ENCODE data around the gene NFATC4.
A peak's percentile ranks its signal among the peaks of the same experiment; 100 is the strongest.
"Not testable (repeated sequence)": the region's sequence is repeated elsewhere in the genome, so short reads cannot be mapped to it uniquely, and the experiment has no call there.

The NFATC4 gene

DNA sequence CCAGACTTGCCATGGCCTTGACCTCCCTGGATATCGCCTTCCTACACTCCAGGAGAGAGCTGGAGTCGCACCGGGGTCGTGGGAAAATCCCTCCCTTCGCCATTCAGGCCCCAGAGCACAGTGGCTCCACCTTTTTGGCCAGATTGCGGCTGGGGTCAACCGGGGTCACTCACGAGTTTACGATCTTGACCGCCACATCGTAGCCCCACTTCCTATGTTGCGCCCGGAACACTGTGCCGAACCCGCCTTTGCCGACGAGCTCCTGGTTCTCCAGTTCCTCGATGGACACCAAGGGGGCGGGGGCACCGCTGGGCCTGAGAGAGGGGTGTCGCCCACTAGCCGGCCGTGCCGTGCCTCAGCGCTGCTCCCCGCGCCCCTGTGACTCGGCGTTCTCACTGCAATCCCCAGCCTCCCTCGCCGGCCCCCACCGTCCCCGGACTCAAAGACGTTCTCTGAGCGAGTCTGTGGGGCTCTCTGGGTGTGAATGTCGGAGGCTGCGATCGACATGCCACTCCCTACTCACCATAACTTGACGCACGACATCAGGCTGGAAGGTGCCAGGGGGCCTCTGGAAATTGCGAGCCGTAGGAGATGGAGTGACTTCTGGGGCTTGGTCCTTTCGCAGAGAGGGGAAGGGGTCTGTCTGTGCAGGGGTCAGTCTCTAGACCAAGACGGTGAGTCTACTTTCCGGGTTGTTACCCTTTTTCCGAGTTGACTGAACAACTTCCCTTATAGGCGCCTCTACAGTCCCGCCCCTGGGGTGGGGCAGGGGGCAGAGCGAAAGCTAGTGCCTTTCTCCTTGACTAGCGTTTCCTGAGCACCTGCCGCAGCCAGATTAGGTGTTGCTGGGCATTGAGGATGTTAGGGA lies 28.5 kb upstream of the NFATC4 start, which contains the start of gene RIPK3:
RIPK3 (minus strand) TSS at position 708 of the 868 bp plus-strand sequence; CDS start at position 543, 165 bp downstream.
- DNase-seq = peak in 4 of 5 donors; percentile 39 to 71 (median 54)

DNA sequence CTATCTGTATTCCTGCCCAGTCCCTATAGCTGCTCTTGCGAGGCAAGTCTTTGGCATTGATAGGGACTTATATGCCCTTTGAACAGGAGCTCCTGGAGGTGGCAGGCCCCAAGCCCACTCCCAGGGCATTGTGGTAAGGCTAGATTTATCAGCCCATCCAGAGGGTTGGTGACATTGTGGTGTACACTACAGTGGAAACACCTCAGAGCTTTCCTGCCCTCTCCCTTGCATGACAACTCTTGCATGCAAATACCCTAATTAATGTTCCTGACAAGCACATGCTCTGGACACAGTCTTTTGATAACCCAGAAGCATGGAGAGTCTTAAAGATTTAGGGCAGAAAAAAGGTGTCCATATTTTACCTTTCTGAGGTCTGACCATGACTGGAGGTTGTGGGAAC lies 27.4 kb upstream of the NFATC4 start:
- DNase-seq = no peak

DNA sequence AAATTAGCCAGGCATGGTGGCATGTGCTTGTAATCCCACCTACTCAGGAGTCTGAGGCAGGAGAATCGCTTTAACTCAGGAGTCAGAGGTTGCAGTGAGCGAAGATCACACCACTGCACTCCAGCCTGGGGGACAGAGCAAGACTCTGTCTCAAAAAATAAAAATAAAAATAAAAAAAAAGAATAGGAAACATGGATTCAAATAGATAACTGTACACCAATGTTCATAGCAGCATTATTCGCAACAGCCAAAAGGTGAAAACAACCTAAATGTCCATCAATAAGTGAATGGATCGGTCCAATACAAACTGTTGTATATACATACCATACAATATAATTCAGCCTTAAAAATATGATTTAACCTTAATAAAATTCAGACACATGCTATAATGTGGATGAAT lies 25.1 kb upstream of the NFATC4 start:
- DNase-seq = no peak

- DNase-seq = no peak
These were observed 24.0 kb upstream of the NFATC4 start for GRCh38 chr14:24343795-24344660.

- DNase-seq = no peak
These were observed 20.9 kb upstream of the NFATC4 start for GRCh38 chr14:24347134-24347533.

GRCh38 chr14:24348186-24348585 lies 19.8 kb upstream of the NFATC4 start:
- DNase-seq = no peak

DNA sequence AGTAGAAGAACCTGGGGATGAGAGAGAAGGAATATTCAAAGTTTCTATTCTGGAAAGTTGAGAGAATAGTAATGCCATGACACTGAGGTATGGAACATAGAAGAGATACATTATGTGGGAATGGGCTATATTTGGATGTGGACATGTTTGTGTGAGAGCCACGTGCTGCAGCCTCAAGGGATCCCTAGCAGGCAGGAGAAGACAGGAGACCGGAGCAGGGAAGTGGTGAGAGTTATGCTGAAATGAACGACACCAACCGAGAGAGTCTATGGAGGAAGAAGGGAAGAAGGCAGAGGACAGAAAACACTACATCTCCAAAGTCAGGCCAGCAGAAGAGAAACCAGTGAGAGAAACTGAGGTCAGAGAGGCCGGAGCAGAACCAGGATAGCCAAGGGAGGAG lies 18.2 kb upstream of the NFATC4 start:
- DNase-seq = no peak

DNA sequence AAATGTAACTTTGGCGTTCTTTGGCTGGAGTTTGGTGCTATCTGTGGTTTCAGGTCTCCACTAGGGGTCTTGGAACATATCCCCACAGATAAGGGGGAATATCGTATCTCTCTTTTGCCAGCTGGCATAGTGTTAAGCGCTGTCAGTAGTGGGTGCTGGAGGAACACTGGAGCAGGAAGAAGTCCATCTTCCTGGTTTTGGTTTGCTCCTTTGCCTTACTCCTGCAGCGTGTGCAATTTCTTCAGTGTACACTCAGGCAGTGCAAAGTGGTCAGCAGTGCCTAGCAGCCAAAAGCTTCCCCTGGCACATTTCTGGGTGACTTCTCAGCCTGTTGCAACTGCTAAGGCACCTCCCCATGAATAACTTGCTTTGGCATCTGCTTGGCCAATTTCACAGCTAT lies 16.5 kb upstream of the NFATC4 start:
- no peak for DNase-seq

GRCh38 chr14:24353559-24354481 lies 14.2 kb upstream of the NFATC4 start:
- DNase-seq = no peak

DNA sequence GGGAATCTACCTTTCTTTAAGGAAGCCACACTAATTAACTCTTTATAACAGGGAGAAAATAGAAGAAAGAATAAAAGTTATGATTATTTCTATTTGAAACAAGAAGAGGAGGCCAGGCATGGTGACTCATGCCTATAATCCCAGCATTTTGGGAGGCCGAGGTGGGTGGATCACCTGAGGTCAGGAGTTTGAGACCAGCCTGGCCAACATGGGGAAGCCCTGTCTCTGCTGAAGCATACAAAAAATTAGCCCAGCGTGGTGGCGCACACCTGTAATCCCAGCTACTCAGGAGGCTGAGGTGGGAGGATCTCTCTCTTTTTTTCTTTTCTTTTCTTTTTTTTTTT lies 13.5 kb upstream of the NFATC4 start:
- not testable (repeated sequence) for DNase-seq

DNA sequence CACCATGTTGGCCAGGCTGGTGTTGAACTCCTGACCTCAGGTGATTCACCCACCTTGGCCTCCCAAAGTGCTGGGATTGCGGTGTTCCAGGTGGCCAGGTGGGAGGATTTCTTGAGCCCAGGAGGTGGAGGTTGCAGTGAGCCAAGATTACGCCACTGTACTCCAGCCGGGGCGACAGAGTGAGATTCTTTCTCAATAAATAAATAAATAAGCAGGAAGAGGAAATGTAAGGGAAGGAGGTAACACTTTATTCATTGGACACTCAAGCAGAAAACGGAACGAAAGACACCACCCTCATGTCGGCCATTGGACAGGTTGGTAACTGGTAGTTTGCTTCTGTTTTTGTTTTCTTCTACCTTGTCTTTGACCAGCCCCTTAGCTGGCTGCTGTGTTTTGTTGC lies 13.0 kb upstream of the NFATC4 start:
- DNase-seq = no peak

DNA sequence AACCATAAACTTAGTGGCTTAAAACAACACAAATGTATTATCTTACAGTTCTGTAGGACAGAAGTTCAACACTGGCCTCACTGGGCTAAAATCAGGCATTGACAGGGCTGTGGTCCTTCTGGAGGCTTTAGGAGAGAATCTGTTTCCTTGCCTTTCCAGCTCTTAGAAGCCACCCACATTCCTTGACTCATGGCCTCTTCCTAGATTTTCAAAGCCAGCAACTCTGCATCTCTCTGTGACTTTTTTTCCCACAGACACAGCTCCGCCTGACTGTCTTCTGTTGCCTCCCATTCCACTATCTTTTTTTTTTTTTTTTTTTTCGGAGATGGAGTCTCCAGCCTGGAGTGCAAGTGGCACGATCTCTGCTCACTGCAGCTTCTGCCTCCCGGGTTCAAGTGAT lies 11.8 kb upstream of the NFATC4 start:
- no peak for DNase-seq

DNA sequence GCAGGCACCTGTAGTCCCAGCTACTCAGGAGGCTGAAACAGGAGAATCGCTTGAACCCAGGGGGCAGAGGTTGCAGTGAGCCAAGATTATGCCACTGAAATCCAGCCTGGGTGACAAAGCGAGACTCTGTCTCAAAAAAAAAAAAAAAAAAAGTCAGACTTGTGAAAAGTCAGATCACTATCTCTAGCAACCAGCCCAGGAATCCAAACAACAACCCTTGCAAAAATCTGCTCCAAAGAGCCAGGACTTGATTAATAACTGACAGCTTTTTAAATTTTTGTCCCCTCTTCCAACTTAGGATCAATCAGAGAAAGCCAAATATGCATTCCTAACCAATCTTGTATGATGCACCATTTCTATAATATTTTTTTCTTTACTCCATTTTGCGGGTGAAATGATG lies 7.7 kb upstream of the NFATC4 start:
- no peak for DNase-seq

- DNase-seq = no peak
These were observed 6.7 kb upstream of the NFATC4 start for GRCh38 chr14:24361326-24361725.

GRCh38 chr14:24362241-24362960 lies 5.6 kb upstream of the NFATC4 start:
- DNase-seq = no peak

DNA sequence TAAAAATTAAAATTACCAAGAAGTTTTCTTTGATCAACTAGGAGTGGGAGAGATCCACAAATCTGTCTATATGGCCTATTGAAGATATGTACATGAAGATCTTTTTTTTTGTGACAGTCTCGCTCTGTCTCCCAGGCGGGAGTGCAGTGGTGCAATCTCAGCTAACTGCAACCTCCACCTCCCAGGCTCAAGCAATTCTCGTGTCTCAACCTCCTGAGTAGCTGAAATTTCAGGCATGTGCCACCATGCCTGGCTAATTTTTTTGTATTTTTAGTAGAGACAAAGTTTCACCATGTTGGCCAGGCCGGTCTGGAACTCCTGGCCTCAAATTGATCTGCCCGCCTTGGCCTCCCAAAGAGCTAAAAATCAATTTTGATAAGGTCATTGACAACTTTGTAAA lies 4.6 kb upstream of the NFATC4 start:
- no peak for DNase-seq

DNA sequence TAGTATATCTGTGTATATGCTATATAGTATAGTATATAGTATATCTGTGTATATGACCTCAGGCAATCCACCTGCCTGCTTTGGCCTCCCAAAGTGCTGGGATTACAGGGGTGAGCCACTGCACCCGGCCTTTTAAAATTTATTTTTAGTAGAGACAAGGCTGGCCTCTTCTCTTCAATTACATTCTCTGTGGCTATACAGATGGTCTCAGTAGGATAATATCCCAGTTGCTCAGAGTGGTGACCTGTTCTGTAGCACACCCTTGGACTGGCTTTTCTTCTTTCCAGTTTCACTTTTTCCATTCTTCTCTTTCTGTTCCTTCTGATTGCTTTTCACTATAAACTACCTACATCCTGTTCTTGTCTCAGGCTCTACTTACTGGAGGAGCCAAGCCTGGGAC lies 3.1 kb upstream of the NFATC4 start:
- no peak for DNase-seq

DNA sequence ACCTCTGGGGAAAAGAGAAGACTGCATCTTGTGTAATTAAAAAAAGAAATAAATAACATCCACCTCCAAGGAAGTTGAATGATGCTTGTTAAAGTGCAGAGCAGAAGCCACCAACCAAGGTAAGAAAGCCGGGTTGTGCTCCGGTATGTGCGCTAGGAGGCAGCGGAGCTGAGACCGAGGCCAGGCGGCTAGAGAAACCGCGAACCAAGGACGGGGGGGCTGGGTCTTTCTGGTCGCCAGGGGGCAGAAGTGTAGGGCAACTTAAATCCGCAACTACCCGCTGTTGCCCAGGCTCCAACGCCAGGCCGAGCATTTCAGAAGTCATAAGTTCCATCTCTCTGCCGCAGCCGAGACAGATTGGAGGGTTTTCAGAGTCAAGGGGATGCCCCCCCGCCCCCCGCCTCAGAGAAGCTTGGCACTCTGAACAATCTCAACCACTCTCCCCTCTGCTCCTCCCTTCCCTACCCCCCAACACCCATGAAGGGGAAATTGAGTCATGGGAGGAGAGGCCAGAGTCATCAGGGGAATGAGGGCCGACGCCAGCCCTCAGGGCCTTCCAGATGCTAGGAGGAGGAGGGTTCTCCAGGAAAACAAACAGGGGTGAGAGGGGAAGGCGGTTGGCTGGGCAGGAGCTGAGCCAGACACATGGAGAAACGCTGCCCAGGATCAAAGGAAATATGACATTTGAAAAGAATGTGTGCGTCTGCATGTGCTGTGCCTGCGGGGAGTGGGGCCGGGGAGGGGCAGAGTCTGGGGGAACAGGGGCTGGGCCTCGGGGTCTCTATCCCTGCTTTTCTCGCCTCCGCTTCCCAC lies 2.2 kb upstream of the NFATC4 start:
- DNase-seq = peak in 4 of 5 donors; percentile 30 to 78 (median 40)

DNA sequence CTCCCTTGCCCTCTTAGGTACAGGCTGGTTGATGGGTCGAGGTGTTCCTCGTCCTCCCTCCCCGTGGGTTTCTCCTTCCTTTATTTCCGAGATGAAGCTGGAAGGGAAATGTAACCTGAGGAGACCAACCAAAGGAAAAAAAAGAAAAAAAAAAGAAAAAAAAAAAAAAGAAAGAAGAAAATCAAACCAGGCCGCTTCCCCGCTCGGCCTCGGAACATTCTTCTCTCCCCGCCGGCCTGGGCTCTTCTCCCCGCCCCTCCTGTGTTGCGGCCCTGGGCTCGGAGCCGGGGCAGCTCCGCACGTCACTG lies 1.6 kb upstream of the NFATC4 start:
- no peak for DNase-seq

DNA sequence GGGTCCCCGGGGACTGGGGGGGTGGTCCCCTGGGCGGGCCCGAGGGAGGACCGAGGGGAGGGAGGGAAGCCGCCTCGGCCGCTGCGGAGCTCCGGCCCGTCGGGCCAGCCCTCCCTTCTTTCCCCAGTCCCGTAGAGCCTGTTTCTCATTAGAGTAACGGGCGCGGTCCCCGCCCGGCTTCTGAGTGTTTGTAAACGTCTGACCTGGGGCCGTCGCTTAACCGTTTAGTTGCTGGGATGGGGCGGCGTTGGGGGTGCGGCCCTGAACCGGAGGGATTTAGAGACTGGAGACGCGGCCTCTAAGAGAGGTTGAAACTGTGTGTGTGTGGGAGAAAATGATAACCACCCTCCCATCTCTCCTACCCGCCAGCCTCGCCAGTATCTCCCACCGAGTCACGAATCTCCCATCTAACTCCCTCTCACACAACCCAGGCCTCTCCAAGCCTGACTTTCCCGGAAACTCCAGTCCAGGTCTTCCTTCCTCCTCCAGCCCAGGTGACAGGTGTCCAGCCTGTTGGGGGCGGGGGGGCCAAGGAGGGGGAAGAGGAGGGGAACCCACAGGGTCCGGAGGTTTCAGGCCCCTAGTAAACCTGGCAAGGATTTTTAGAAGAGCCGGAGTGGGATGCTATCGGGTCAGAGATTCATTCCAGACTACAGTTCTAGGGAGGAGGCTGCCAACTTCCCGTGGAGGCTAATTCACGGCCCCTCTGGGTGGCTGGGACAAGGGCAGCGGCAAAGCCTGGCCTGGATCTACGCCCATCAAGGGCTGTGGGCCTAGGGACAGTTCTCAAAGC lies 1.1 kb upstream of the NFATC4 start:
- DNase-seq = peak in 2 of 5 donors; percentile 6 to 17

GRCh38 chr14:24368212-24368561 lies 203 bp downstream of the NFATC4 start:
- no peak for DNase-seq
